ENCODE data around the gene BMP2K. TPM values are rescaled to one million over a fixed set of nuclear protein-coding genes. Genes with fewer than 3 reads are reported as not detected.

Gene BMP2K
- total and polyA plus RNA-seq, 2 donors (not counting 1 experiment from before 2014, with no cell fraction given) = 54.8 to 126 TPM

GRCh38 chr4:78748381-78748780 lies 27.8 kb upstream of the BMP2K start:
- H3K9me3 ChIP-seq (ENCODE audit: control insufficient read depth, insufficient read depth, low read depth, low read length) = no peaks in the 10 kb centered on the region
- H2AFZ ChIP-seq (ENCODE audit: low read length) = no peak overlapping the region
- H3K4me2 ChIP-seq (ENCODE audit: extremely low read depth, insufficient read depth, low read length) = no peak overlapping the region
- H3K36me3 ChIP-seq (ENCODE audit: control insufficient read depth, insufficient read depth, low read length) = no peaks in the 10 kb centered on the region
- H3K9ac ChIP-seq (ENCODE audit: insufficient read depth, low read length) = no peak overlapping the region
- no peaks in the 10 kb centered on the region for H3K27me3 ChIP-seq (ENCODE audit: control insufficient read depth, insufficient read depth, low read length)
- peak overlapping the region; percentile 10 for H3K27ac ChIP-seq (ENCODE audit: insufficient read depth, low read length)
- no peak overlapping the region for H3K4me3 ChIP-seq (replicated peaks in 1 of 4; ENCODE audit: control extremely low read depth in 1 of 4, insufficient read depth in 1 of 4, low read depth in 3 of 4, low read length in 4 of 4)
- no peak for TF ChIP-seq EZH2 (IDR thresholded peaks at IDR 0.05; ENCODE audit: low read length, missing control alignments)
- TF ChIP-seq, protein P1, sequence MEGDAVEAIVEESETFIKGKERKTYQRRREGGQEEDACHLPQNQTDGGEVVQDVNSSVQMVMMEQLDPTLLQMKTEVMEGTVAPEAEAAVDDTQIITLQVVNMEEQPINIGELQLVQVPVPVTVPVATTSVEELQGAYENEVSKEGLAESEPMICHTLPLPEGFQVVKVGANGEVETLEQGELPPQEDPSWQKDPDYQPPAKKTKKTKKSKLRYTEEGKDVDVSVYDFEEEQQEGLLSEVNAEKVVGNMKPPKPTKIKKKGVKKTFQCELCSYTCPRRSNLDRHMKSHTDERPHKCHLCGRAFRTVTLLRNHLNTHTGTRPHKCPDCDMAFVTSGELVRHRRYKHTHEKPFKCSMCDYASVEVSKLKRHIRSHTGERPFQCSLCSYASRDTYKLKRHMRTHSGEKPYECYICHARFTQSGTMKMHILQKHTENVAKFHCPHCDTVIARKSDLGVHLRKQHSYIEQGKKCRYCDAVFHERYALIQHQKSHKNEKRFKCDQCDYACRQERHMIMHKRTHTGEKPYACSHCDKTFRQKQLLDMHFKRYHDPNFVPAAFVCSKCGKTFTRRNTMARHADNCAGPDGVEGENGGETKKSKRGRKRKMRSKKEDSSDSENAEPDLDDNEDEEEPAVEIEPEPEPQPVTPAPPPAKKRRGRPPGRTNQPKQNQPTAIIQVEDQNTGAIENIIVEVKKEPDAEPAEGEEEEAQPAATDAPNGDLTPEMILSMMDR (conservative IDR thresholded peaks at IDR 0.05 in 1 of 2, IDR thresholded peaks at IDR 0.05 in 1 of 2; ENCODE audit: low read depth in 1 of 2, low read length in 2 of 2) = no peak
- no peaks in the 10 kb centered on the region for H4K20me1 ChIP-seq (ENCODE audit: control insufficient read depth, extremely low read depth, insufficient read depth, low read length)
- no peaks in the 10 kb centered on the region for H3K79me2 ChIP-seq (ENCODE audit: control insufficient read depth, insufficient read depth, low read length)
- peaks cover 6% of the 10 kb centered on the region for H3K4me1 ChIP-seq (ENCODE audit: control insufficient read depth, extremely low read depth, insufficient read depth, low read length)
- DNase-seq (ENCODE audit: low read depth in 2 of 2) = peak in 1 of 2 donors; percentile 29

DNA sequence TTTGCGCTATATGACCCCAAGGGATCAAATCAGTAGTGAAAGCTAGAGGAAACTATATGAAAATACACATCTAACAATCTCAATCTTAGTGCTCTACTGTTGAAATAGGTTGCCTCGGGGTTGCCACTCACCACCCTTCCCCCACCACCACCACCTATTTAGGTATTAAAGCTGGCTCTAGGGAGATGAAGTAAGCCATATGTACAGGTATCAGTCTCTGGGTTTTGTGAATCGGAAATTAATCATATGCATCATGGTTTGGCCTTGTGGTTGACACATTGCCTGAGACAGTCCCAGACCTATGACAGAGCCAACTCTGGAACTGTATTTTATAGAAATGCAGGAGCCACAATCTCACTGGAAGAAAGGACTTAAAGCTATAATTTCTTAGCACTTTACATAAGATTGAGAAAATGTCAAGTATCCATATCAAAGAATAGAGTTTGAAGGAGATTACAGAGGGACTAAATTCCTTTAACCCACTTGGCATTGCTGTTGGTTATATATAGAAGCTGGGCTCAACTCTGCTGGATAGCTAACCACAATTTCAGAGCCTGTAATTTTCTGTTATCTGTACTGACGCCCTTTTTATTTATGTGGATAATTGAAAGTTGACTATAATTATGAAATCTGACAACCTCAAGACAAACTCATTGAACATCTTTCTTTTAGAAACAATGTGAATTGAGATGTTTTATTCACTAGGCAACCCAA lies 26.7 kb upstream of the BMP2K start:
- Histone ChIP-seq H2AFZ (ENCODE audit: low read length) (no peak overlapping the region), H3K79me2 (ENCODE audit: control insufficient read depth, insufficient read depth, low read length) (no peaks in the 10 kb centered on the region), H4K20me1 (ENCODE audit: control insufficient read depth, extremely low read depth, insufficient read depth, low read length) (no peaks in the 10 kb centered on the region), H3K9ac (ENCODE audit: insufficient read depth, low read length) (no peak overlapping the region), H3K4me2 (ENCODE audit: extremely low read depth, insufficient read depth, low read length) (no peak overlapping the region), H3K36me3 (ENCODE audit: control insufficient read depth, insufficient read depth, low read length) (no peaks in the 10 kb centered on the region), H3K27me3 (ENCODE audit: control insufficient read depth, insufficient read depth, low read length) (no peaks in the 10 kb centered on the region), H3K27ac (ENCODE audit: insufficient read depth, low read length) (no peak overlapping the region), H3K4me1 (ENCODE audit: control insufficient read depth, extremely low read depth, insufficient read depth, low read length) (peaks cover 6% of the 10 kb centered on the region), H3K9me3 (ENCODE audit: control insufficient read depth, insufficient read depth, low read depth, low read length) (no peaks in the 10 kb centered on the region), H3K4me3 (replicated peaks in 1 of 4; ENCODE audit: control extremely low read depth in 1 of 4, insufficient read depth in 1 of 4, low read depth in 3 of 4, low read length in 4 of 4) (no peak overlapping the region)
- TF ChIP-seq EZH2 (IDR thresholded peaks at IDR 0.05; ENCODE audit: low read length, missing control alignments) = no peak
- TF ChIP-seq, protein P1 (conservative IDR thresholded peaks at IDR 0.05 in 1 of 2, IDR thresholded peaks at IDR 0.05 in 1 of 2; ENCODE audit: low read depth in 1 of 2, low read length in 2 of 2) = no peak
- peak in 1 of 2 donors; percentile 48 for DNase-seq (ENCODE audit: low read depth in 2 of 2)

GRCh38 chr4:78749972-78750727 lies 26.0 kb upstream of the BMP2K start:
- Histone ChIP-seq H3K27ac (ENCODE audit: insufficient read depth, low read length) (no peak overlapping the region), H2AFZ (ENCODE audit: low read length) (no peak overlapping the region), H3K27me3 (ENCODE audit: control insufficient read depth, insufficient read depth, low read length) (no peaks in the 10 kb centered on the region), H3K9me3 (ENCODE audit: control insufficient read depth, insufficient read depth, low read depth, low read length) (no peaks in the 10 kb centered on the region), H3K36me3 (ENCODE audit: control insufficient read depth, insufficient read depth, low read length) (no peaks in the 10 kb centered on the region), H3K79me2 (ENCODE audit: control insufficient read depth, insufficient read depth, low read length) (no peaks in the 10 kb centered on the region), H3K9ac (ENCODE audit: insufficient read depth, low read length) (no peak overlapping the region), H3K4me2 (ENCODE audit: extremely low read depth, insufficient read depth, low read length) (no peak overlapping the region), H3K4me3 (replicated peaks in 1 of 4; ENCODE audit: control extremely low read depth in 1 of 4, insufficient read depth in 1 of 4, low read depth in 3 of 4, low read length in 4 of 4) (no peak overlapping the region), H3K4me1 (ENCODE audit: control insufficient read depth, extremely low read depth, insufficient read depth, low read length) (peaks cover 6% of the 10 kb centered on the region), H4K20me1 (ENCODE audit: control insufficient read depth, extremely low read depth, insufficient read depth, low read length) (no peaks in the 10 kb centered on the region)
- TF ChIP-seq, protein P1 (conservative IDR thresholded peaks at IDR 0.05 in 1 of 2, IDR thresholded peaks at IDR 0.05 in 1 of 2; ENCODE audit: low read depth in 1 of 2, low read length in 2 of 2) = no peak
- TF ChIP-seq EZH2 (IDR thresholded peaks at IDR 0.05; ENCODE audit: low read length, missing control alignments) = no peak
- no peak for DNase-seq (ENCODE audit: low read depth in 2 of 2)
